Transverse colon (tissue), 4 donors: Measurements from ENCODE around the gene KCNJ14.

Experiments used
- CTCF ChIP-seq, 5 experiments: fragments of 200-600 bp in 3 of 5; fragments of 450-650 bp in 2 of 5; sonication (generic) in 3 of 5; IDR thresholded peaks; 1 replicate in 2 of 5; 2 replicates in 3 of 5; pipeline ENCODE4 v1.5.1; 2016 to 2017; ENCODE audit warnings: antibody characterized with exemption in 5 of 5, inconsistent platforms in 3 of 5, mild to moderate bottlenecking in 2 of 5, moderate library complexity in 1 of 5
- POLR2A ChIP-seq: fragments of 450-650 bp; IDR thresholded peaks from one replicate; pipeline ENCODE4 v1.6.1; 2016; ENCODE audit warnings: antibody characterized with exemption, mild to moderate bottlenecking, moderate library complexity
- POLR2AphosphoS5 ChIP-seq, 3 donors: sonication (generic); formaldehyde crosslinking; IDR thresholded peaks; one replicate each; pipeline ENCODE4 v1.6.1; 2016; ENCODE audit warnings: antibody characterized with exemption in 3 of 3

GRCh38 chr19:48458016-48458415 is 2.6 kb downstream of the KCNJ14 start:
- TF ChIP-seq POLR2A (no peak), CTCF (IDR thresholded peaks at IDR 0.05) (no peak), POLR2AphosphoS5 (IDR thresholded peaks at IDR 0.05) (no peak)
